ENCODE measurements around the gene ZNF473.

ZNF473 gene

DNA sequence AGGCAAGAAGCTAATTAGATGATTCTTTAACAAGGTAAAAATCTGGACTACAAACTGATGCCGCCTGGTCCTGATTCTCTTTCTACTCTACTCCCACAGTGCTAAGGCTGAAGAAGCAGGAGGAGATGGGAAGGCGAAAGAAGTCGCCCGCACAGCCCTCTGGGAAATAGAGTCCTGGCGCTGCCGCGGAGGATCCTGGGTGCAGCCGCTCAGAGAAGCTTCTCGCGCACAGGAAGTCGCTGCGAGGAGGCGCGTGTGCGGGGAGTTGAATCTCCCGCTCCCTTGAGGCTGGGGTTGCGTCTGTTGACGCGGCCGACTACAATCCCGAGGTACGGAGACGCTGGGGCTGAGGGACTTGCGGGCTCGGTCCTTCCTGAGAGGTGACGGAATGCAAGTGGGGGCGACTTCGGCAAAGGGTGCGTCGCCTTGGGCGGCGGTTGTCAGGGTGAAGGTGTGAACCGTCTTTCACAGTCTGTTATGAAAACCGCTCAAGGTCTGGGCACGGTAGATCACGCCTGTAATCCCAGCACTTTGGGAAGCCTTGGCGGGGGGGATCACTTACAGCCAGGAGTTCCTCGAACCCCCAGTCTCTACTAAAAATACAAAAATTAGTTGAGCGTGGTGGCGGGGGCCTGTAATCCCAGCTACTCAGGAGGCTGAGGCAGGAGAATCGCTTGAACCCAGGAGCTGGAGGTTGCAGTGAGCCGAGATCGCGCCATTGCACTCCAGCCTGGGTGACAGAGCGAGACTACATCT is at the start of gene ZNF473:
Gene ZNF473, plus strand, starts transcription at position 212 of the 756 bp plus-strand sequence. CDS start 5,078 bp downstream, outside the sequence.
- DNase-seq, result peak; percentile 96

DNA sequence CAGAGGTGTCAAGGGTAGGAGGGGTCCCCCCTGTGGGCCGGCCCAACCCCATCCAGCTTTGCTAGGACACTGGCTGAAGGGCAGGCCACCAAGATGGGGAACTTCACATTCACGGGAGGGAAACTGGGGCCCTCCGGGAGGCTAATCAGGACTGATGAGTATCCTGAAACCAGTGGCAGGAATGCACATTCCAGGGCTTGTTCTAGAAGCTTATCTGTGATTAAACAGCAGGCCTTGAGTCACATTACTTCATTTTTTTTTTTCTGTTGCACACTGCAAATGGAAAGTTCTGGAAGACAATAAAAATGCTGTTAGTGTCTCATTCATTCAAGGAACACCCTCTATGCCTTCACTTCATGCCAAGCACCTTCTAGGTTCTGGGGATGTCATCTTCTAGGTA is 49.3 kb upstream of the ZNF473 start:
- DNase-seq, result no peak

DNA sequence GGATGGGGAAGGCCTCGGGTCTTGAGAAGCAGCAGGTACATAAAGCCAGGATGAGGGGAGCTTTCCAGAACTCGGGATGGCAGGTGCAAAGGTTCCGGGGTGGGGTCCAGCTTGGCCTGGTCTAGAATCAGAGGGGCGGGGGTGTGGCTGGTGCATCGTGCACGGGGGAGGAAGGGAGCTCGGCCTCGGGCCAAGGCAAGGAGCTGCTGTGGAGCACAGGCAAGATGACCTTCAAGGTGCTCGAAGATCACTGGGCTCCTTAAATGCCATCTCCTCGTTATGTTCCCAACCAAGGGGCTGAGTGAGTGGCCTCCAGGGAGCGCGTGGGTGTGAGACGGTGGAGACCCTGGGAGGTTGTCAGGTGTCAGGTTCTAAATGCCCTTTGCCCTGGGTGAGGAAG is 48.7 kb upstream of the ZNF473 start:
- no peak for DNase-seq

DNA sequence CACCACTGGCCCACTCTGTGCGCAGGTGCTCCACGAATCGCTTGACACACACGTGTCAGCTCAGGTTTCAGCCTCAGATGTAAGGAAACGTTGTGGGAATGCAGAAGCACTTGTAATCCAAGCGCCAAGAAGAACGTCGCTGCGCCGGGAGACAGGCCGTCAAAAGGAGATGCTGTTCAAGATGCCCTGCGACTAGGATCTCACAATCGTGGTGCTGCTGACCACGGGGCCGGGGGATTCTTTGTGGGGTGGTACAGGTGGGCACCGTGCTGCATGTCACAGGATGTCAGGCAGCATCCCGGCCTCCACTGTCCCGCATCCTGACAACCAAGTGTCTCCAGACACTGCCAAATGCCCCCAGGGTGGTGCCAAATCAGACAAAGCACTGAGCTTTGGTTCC is 47.9 kb upstream of the ZNF473 start:
- DNase-seq, result no peak

DNA sequence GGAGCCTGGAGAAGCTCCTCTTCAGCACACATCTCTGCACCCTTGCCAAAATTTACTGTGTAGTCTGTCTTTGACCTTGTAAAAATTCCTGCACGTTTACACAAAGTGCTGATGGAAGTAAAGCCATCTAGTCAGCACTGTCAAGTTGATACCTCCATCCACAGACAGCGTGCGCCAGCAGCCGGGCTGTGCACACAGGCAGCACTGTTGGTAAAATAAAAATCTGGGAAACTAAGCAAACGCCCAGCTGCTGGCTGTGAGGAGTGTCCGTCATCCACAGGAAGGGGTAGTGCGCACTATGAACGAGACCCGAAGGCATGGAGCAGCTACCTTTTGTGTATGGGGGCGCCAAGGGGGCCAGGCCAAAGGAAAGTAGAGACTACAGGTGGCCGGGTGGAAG is 47.5 kb upstream of the ZNF473 start:
- DNase-seq, result no peak

DNA sequence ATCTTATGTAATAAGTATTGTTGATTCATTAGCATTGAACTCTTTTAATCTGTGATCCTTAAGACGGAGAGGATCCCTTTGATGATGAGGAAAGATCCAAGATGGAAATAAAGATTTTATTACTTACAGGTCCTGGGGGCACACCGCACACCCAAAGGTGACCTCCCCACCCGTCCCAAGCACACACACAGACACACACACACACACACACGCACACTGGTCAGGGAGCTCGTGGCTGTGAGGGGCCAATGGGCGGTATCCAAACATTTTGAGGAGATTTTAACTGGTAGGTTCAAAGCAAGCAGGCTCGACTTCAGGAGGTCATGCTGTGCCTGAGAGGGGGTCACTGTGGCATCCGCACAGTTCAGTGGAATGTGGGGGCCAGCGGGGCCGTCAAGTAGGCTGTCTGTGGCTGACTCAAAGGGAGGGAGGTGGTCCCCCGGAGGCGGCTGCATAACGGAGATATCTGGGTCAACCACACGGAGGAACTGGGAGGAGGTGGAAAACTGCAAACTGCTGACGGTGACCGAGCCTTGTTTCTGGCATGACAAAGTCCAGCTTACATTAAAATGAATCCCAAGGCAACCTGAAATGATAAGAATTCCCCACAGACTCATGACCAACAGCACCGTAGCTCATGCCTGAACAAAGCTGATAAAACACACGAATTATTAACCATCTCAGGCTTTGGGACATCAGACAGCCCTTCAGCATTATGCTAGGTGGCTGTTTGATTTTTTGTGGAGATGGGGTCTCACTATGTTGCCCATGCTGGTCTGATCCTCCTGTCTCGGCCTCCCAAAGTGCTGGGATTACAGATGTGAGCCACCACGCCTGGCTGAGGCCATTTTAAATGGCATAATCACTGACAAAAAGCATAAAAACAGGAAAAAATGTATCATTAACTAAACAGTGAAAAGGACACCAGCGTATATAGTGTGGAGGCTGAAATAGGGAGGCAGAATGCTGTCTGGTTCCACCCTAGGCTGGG is 43.9 kb upstream of the ZNF473 start:
- no peak for DNase-seq

DNA sequence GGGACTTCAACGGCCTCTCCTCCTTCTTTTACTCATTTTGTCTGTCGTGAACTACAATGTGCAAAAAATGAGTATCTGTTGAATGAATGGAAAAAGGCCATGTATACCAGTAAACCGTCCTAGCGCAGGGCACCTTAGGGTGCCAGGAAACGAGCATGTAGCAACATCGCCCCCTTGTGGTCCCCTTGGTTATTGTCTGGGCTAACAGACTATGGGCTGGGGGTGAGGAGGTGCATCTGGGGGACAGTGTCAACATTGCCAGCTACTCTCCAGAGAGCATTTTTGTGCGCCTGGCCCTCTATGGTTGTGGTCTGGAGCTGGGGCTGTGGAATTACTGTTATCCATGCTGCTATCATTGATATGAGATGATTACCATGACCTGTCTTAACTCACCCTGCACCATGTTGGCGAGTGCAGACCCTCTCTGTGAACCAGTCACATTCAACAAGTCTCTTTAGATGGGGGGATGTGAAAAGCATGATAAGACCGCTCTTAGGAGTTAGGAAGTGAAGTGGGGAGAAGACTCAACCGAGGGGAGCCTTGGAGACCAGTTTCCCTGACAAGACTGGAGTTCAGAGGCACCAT is 42.1 kb upstream of the ZNF473 start:
- no peak for DNase-seq

DNA sequence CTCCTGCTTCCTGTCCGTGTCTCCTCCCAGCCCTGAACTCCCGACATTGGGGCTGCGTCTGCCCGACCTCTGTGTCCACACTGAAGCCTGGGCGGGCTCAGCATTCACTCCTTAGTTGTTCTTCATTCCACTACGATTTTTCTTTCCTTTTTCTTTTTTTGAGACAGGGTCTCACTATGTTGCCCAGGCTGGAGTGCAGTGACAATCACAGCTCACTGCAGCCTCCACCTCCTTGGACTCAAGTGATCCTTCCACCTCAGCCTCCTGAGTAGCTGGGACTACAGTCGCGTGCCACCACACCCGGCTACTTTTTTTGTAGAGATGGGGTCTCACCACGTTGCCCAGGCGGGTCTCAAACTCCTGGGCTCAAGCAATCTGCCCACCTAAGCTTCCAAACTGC is 41.3 kb upstream of the ZNF473 start:
- DNase-seq, result no peak

DNA sequence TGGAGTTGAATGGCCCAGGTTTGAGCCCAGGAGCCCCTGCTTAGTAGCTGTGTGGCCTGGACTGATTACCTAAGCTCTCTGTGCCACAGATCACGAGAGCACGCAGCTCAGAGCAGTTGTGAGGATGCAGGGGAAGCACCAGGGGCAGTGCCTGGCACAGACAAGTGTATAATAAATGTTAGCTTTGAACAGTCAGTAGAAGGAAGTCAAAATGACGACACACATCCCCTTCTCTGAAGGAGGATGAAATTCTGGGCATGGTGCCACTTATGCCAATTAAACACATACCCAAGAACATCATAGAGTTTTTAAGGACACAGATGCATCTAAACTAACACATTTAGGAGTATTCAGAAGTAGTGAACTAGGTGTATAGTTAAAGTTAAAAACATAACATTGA is 39.9 kb upstream of the ZNF473 start:
- no peak for DNase-seq

DNA sequence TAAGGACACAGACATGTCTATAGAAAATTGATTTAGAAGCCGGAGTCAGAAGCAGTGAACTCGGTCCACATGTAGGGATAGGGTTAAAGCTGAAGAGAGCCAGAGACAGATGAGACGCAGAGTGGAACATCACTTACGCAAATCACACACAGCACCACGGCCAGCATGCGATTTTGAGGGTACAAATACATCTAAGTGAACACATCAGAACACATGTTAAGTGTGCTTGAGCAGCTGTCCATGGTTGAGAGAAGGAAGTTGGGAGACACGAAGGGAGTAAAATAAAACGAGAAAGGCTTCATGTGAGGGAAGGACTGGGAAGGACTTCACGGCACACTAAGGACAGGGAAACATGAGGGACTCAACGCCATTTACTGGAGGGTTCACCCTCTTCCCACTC is 39.5 kb upstream of the ZNF473 start:
- no peak for DNase-seq

DNA sequence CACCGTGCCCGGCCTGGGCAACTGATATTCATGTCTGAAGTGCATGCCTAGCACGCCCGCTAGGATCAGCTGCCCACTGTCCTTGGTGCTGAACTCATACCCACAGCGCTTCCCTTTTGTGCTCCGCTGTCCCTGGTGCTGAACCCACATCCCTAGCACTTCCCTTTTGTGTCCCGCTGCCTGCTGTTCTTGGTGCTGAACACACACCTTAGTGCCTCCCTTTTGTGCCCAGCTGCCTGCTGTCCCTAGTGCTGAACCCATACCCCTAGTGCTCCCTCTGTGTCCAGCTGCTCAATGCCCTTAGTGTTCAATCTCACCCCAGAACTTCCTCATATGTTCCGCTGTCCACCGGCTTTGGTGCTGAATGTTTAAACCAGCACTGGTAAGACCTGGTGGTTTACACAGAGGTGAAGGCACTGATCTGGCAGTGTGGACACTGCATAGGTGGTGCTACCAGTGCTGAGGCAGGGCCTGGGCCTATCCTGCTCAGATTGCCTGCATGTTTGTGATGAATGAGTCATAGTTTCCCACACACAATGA is 38.6 kb upstream of the ZNF473 start:
- DNase-seq, result peak; percentile 89

DNA sequence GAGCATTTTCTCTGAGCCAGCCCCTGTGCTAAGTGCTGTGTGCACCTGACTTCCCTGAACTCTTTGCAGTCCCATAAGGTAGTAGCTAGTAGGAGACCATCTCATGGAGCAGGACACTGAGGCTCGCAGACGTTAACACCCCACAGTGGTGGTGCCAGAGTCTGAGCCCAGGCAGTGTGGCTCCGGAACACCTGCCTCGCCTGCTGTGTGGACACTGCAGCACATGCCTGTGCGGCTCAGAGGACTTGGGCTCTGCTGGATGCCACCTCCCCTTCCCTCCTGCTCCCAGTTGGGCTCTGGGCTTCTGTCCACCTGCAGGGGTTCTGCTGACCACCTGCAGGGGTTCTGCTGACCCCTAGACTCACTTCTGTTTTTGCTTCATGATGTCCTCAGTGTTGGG is 37.8 kb upstream of the ZNF473 start:
- DNase-seq, result no peak

DNA sequence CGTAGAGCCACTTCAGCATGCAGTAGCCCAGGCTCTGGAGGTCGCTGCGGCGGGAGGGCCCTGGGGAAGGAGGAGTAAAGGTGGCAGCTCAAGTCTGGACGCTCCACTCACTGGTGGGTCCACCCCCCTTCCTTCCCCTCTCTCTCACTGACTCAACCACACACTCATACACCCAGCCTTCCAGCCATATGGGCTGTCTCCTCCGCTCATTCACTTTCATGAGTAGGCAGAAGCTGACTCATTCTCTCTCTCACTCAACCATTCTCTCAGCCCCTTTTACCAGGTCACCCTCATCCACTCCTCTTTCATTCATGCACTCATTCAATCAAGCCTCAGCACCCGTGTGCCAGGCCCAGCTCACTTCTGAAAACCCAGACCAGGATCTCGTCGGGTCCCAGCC is 37.4 kb upstream of the ZNF473 start:
- no peak for DNase-seq

DNA sequence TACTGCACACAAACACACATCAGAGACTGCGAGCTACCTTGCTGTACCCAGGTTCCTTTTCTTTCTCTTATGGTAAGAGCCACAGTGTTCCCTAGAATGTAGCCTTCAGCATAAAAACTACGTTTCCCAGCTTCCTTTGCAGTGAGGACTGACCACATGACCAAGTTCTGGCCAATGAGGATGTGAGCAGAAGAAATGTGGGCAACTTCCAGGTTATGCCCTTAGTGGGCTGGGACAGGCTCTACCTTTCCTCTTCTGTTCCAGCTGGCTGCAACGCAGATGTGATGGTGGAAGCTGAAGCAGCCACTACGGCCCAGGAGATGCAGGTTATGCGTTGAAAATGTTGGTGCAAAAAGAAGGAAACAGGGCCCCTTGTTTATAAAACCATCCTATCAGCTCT is 28.1 kb upstream of the ZNF473 start:
- DNase-seq, result no peak

DNA sequence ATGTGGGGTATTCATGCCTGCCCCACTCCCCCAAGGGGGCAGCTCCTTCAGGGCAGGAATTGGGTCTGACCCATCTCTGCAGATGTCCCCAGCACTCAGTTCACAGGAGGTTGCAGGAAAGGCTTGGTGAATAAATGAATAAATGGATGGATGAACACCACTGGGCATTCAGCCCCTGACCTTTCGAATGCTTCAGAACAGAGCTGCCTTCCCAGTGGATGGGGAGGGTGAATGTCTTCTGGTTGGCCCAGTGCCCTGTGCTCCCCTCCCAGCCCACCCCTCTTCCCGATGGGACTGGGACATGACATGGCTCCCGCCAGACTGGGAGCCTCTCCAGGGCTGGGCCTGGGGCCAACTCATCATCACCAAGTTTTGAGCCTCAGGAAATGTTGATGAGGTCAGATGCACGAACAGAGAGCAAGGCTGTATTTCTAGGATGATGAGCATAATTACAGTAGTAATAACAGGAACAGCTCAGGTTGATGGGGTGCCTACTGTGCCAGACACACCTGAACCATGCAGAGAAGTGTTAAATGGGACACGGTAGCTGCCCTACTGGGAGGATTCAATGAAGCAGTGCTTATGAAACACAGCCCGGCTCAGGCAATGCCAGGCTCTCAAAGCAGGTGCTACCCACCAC is 26.3 kb upstream of the ZNF473 start:
- DNase-seq, result no peak

DNA sequence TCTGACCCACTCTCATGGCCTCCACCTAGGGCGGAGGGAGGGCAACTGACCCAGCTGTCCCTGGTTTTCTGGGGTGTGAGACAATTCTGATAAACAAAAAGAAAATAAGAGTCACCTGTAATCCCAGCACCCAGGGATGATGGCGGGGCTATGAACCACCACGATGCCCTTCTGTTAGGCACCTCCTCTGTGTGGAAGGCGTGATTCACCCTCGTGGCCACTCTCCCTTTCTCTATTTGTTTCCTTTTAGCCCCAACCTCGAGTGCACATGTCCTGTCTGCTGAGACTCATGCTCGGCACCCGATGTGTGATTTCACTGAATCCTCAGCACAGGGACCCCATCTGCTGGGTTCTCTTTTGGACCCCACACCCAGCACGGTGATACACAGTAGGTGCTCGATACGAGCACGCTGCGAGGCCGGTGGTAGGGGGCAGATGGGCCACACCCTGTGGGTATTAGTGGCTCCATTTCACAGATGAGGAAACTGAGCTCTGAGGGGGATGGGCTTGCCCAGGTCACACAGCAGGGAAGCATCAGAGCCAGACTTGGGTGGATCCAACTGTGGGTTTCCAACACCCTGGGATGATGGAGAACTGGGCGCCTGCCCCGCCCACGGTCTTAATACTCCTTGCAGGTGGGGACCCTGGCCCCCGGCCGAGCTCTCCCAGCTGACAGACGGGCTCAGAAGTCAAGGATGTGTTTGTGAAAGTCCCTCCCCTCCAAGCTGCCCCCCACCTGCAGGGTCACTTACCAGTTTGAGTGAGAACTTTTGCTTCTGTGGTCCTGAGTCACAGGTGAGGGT is 25.6 kb upstream of the ZNF473 start:
- DNase-seq, result no peak

DNA sequence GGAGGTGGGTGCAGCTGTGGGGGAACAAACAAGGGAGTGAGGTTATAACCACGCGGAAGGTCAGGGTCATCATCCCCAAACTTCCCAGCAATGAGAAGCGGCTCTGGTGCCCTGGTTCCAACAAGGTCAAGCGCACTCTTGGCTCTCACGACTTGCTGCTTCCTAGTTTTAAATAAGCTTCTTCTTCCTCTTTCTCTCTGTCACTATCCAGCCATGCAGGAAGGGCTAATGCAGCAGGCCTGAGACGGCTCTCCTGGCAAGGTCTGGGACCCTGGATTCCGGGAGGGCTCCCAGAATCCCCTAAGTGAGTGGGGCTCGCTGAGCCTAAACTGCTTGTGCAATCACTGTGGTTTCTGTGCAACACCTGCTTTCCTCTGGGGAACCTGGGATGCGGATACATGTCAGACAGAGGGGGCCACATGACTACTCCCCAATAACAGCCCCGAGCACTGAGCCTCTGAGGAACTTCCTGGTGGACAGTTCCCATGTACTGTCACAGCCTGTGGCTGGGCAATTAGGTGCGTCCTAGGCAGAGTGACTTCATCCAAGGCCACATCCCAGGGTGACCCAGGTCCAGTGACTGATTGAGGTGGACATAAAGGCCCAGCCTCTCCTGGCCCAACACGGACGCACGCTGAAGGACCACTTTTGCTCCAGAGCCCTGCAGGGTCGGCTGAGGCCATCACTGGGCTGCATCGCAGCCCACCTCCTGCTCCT is 24.8 kb upstream of the ZNF473 start:
- DNase-seq, result no peak

DNA sequence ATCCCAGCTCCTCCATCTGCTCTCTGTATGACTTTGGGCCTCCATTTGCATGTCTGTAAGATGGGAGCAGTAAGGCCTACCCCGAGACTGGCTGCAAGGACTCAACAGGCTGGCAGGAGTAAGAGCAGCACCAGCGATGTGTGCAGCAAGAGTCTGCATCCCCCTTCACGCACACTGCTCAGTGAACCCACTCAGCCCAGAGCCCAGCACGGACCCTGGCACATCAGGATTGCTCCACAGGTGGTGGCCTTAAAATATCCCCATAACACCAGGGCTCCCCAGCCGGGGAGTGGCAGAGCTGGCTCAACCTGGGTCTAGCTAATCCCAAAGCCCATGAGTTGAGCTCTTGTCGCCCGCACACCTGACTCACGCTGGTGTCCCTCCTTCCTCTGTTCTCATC is 24.0 kb upstream of the ZNF473 start:
- DNase-seq, result no peak

DNA sequence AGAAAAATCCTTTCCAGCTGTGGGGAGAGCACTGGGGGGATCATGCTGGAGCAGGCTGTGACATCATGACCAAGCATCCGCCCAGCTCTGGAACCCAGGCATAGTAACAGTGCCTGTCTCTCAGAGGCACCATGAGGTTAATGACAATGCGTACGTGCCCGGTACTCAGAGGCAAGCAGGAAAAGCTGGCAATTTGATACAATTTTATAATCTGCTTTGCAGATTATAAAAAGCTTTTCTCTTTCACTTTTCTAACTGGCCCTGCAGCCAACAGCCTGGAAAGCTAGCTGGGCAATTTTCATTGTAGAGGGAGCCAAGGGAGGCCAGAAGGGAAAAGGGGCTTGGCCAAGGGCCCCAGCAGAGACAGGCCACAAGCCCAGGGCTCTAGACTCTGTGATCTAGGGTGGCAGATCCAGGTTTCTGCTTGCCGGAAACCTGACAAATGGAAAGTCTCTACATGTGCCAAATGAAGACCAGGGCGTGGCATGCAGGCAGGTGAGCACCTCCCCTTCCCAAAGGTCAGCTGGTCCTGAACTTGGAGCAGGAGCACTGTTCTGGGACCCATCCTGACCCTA is 23.3 kb upstream of the ZNF473 start:
- no peak for DNase-seq

DNA sequence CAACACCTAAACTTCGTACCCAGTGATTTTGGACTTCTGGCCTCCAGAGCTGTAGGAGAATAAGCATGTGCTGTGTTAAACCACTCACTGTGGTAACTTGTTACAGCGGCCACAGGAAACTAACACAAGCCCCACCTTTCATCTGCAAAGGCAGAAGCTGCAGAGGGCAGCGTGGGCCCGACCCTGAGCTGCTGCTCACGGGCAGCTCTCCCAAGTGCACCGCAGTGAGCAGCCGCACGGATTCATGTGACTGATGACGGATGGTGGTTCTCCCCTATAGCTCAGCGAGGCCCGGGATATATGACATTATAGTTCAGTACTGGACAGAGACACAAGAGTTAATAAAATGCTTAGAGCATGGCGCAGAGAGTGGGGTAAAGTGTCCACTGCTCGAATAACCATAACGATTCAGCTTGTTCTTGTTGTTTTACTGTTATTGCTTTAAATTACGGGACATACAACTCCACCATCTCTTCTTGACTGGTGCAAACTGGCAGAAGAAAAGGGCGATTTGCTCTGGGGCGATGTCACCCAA is 22.5 kb upstream of the ZNF473 start:
- no peak for DNase-seq

Measured in left hindlimb (tissue), 1 donor.